Mesenchymal stem cell (in vitro differentiated cells and primary cell): Measurements from ENCODE around the gene PHF23.

Source experiments
- DNase-seq: peaks from one replicate; pipeline ENCODE4 v3.0.0-alpha.2; 2013
- H2AFZ ChIP-seq: one replicate; pipeline ENCODE4 v1.6.1; 2013; ENCODE audit warnings: low read depth, mild to moderate bottlenecking, control low read depth, inconsistent platforms, low read length, moderate library complexity
- H2AK5ac ChIP-seq: 2 replicates; pipeline ENCODE4 v1.6.1; 2013; ENCODE audit warnings: low read length, moderate library complexity, mild to moderate bottlenecking, inconsistent platforms; ENCODE audit not compliant: severe bottlenecking
- H2BK120ac ChIP-seq: one replicate; pipeline ENCODE4 v1.6.1; 2013; ENCODE audit warnings: low read depth, mild to moderate bottlenecking, inconsistent platforms, low read length, moderate library complexity
- H2BK12ac ChIP-seq, 2 experiments: one replicate each; pipeline ENCODE4 v1.6.1; 2013; ENCODE audit warnings: inconsistent platforms in 2 of 2, low read length in 2 of 2, mild to moderate bottlenecking in 2 of 2, moderate library complexity in 2 of 2, control low read depth in 1 of 2
- H2BK15ac ChIP-seq: one replicate; pipeline ENCODE4 v1.6.1; 2013; ENCODE audit warnings: mild to moderate bottlenecking, low read depth, inconsistent platforms; ENCODE audit not compliant: poor library complexity, severe bottlenecking
- H2BK5ac ChIP-seq: 2 replicates; pipeline ENCODE4 v1.6.1; 2013; ENCODE audit warnings: low read depth, mild to moderate bottlenecking, low read length, control low read depth, inconsistent platforms; ENCODE audit not compliant: poor library complexity, severe bottlenecking
- H3K14ac ChIP-seq, 2 experiments: one replicate each; pipeline ENCODE4 v1.6.1; 2013; ENCODE audit warnings: inconsistent platforms in 2 of 2, low read length in 2 of 2, control low read depth in 1 of 2, mild to moderate bottlenecking in 1 of 2, moderate library complexity in 1 of 2
- H3K18ac ChIP-seq, 2 experiments: one replicate each; pipeline ENCODE4 v1.6.1; 2013; ENCODE audit warnings: inconsistent platforms in 2 of 2, low read length in 2 of 2, control low read depth in 1 of 2, low read depth in 1 of 2, mild to moderate bottlenecking in 1 of 2
- H3K23ac ChIP-seq, 2 experiments: one replicate each; pipeline ENCODE4 v1.6.1; 2013; ENCODE audit warnings: inconsistent platforms in 2 of 2, low read length in 2 of 2, mild to moderate bottlenecking in 2 of 2, moderate library complexity in 2 of 2, control low read depth in 1 of 2
- H3K27ac ChIP-seq: 2 replicates; pipeline ENCODE4 v1.5.1; 2013; ENCODE audit warnings: mild to moderate bottlenecking, moderate library complexity, low read length, control low read depth, inconsistent platforms; ENCODE audit not compliant: poor library complexity, severe bottlenecking
- H3K27me3 ChIP-seq, 2 experiments: 2 replicates each; pipeline versions ENCODE4 v1.6.1 to v1.7.0; 2013; ENCODE audit warnings: low read length in 2 of 2, mild to moderate bottlenecking in 2 of 2, moderate library complexity in 2 of 2, control low read depth in 1 of 2, inconsistent platforms in 1 of 2; ENCODE audit not compliant: control insufficient read depth in 1 of 2, insufficient read depth in 1 of 2
- H3K36me3 ChIP-seq, 2 experiments: 2 replicates each; pipeline versions ENCODE4 v1.6.1 to v1.7.0; 2013; ENCODE audit warnings: low read length in 2 of 2, control low read depth in 1 of 2, inconsistent platforms in 1 of 2, low read depth in 1 of 2, mild to moderate bottlenecking in 1 of 2; ENCODE audit not compliant: insufficient read depth in 2 of 2, control insufficient read depth in 1 of 2
- H3K4ac ChIP-seq, 2 experiments: one replicate each; pipeline ENCODE4 v1.6.1; 2013; ENCODE audit warnings: inconsistent platforms in 2 of 2, low read length in 2 of 2, mild to moderate bottlenecking in 2 of 2, moderate library complexity in 2 of 2, control low read depth in 1 of 2, low read depth in 1 of 2
- H3K4me1 ChIP-seq: 2 replicates; pipeline ENCODE4 v1.6.1; 2013; ENCODE audit warnings: low read depth, low read length, control low read depth; ENCODE audit not compliant: control insufficient read depth, insufficient read depth
- H3K4me2 ChIP-seq: 2 replicates; pipeline ENCODE4 v1.6.1; 2013; ENCODE audit warnings: low read length, mild to moderate bottlenecking, inconsistent platforms; ENCODE audit not compliant: poor library complexity, severe bottlenecking
- H3K4me3 ChIP-seq, 2 experiments: 2 replicates each; pipeline versions ENCODE4 v1.5.1 to v1.7.0; 2013; ENCODE audit warnings: low read length in 2 of 2, mild to moderate bottlenecking in 2 of 2, control low read depth in 1 of 2, low read depth in 1 of 2; ENCODE audit not compliant: insufficient read depth in 1 of 2
- H3K79me1 ChIP-seq: replicated peaks from 2 replicates; pipeline ENCODE4 v1.6.1; 2013; ENCODE audit warnings: mild to moderate bottlenecking, control low read depth, low read length, inconsistent platforms; ENCODE audit not compliant: poor library complexity, severe bottlenecking
- H3K9ac ChIP-seq: 2 replicates; pipeline ENCODE4 v1.7.0; 2013; ENCODE audit warnings: mild to moderate bottlenecking, low read length, moderate library complexity
- H3K9me3 ChIP-seq: 2 replicates; pipeline ENCODE4 v1.7.0; 2013; ENCODE audit warnings: mild to moderate bottlenecking, low read length; ENCODE audit not compliant: control insufficient read depth
- H4K8ac ChIP-seq: one replicate; pipeline ENCODE4 v1.6.1; 2013; ENCODE audit warnings: inconsistent platforms, mild to moderate bottlenecking, low read length, moderate library complexity
- H4K91ac ChIP-seq: one replicate; pipeline ENCODE4 v1.6.1; 2013; ENCODE audit warnings: mild to moderate bottlenecking, low read length, inconsistent platforms
- WGBS: methylation state at CpG from one replicate; pipeline ENCODE4 v1.1.7; 2013; ENCODE audit warnings: mixed read lengths; 5-methylcytosine and 5-hydroxymethylcytosine counted together

Gene PHF23

GRCh38 chr17:7233701-7234082 lies 5.6 kb downstream of the PHF23 start:
- WGBS, result 2% methylated on average over 9 of the region's 9 CpGs
- Histone ChIP-seq H2BK120ac (no peak overlapping the region), H4K91ac (peak overlapping the region; percentile 60), H2BK12ac (no peak overlapping the region), H3K79me1 (peaks cover 15% of the 10 kb centered on the region), H3K27me3 (no peaks in the 10 kb centered on the region), H3K27ac (peak overlapping the region; percentile 88), H4K8ac (no peak overlapping the region), H3K4me1 (peaks cover 28% of the 10 kb centered on the region), H2AK5ac (peak overlapping the region; percentile 48), H3K36me3 (peaks cover 45 to 48% of the 10 kb centered on the region in 2 experiments), H2BK5ac (peak overlapping the region; percentile 46), H3K4ac (peak overlapping the region in 1 of 2 experiments; percentile 69), H3K9ac (peak overlapping the region; percentile 100), H3K18ac (peak overlapping the region; percentile 80 to 88), H3K4me2 (peak overlapping the region; percentile 77), H3K23ac (no peak overlapping the region), H3K14ac (peak overlapping the region in 1 of 2 experiments; percentile 13), H2AFZ (no peak overlapping the region), H3K9me3 (no peaks in the 10 kb centered on the region), H3K4me3 (peak overlapping the region; percentile 68 to 99), H2BK15ac (no peak overlapping the region)
- DNase-seq, result no peak

GRCh38 chr17:7232114-7232513 lies 7.1 kb downstream of the PHF23 start:
- no peak overlapping the region for H4K8ac ChIP-seq
- H3K4me2 ChIP-seq, result no peak overlapping the region
- no peak overlapping the region for H3K18ac ChIP-seq
- no peak overlapping the region for H2AFZ ChIP-seq
- no peak overlapping the region for H2AK5ac ChIP-seq
- no peak overlapping the region for H4K91ac ChIP-seq
- no peak overlapping the region for H3K23ac ChIP-seq
- no peak overlapping the region for H2BK120ac ChIP-seq
- no peak overlapping the region for H2BK15ac ChIP-seq
- peaks cover 22% of the 10 kb centered on the region for H3K79me1 ChIP-seq
- H3K27me3 ChIP-seq, result no peaks in the 10 kb centered on the region
- DNase-seq, result no peak
- no peak overlapping the region for H3K27ac ChIP-seq
- peak overlapping the region; percentile 10 for H3K9ac ChIP-seq
- H3K4me3 ChIP-seq, result peak overlapping the region in 1 of 2 experiments; percentile 99
- peaks cover 59 to 62% of the 10 kb centered on the region in 2 experiments for H3K36me3 ChIP-seq
- H3K4ac ChIP-seq, result no peak overlapping the region
- no peaks in the 10 kb centered on the region for H3K9me3 ChIP-seq
- no peak overlapping the region for H3K14ac ChIP-seq
- 74% methylated on average over 5 of the region's 5 CpGs for WGBS
- no peak overlapping the region for H2BK5ac ChIP-seq
- H3K4me1 ChIP-seq, result peaks cover 33% of the 10 kb centered on the region
- no peak overlapping the region for H2BK12ac ChIP-seq

GRCh38 chr17:7229504-7229903 lies 9.8 kb downstream of the PHF23 start:
- H3K27ac ChIP-seq, result no peak overlapping the region
- no peak overlapping the region for H2AFZ ChIP-seq
- H3K9ac ChIP-seq, result no peak overlapping the region
- H3K4me2 ChIP-seq, result no peak overlapping the region
- H3K79me1 ChIP-seq, result peaks cover 29% of the 10 kb centered on the region
- H3K4me3 ChIP-seq, result no peak overlapping the region
- H2BK120ac ChIP-seq, result no peak overlapping the region
- 97% methylated on average over 19 of the region's 19 CpGs for WGBS
- no peaks in the 10 kb centered on the region for H3K27me3 ChIP-seq
- no peak overlapping the region for H3K4ac ChIP-seq
- peaks cover 27% of the 10 kb centered on the region for H3K4me1 ChIP-seq
- no peak overlapping the region for H4K8ac ChIP-seq
- no peaks in the 10 kb centered on the region for H3K9me3 ChIP-seq
- no peak overlapping the region for H2BK5ac ChIP-seq
- no peak overlapping the region for H2BK12ac ChIP-seq
- no peak for DNase-seq
- no peak overlapping the region for H2AK5ac ChIP-seq
- H3K14ac ChIP-seq, result no peak overlapping the region
- no peak overlapping the region for H3K23ac ChIP-seq
- no peak overlapping the region for H4K91ac ChIP-seq
- H2BK15ac ChIP-seq, result no peak overlapping the region
- peaks cover 57 to 62% of the 10 kb centered on the region in 2 experiments for H3K36me3 ChIP-seq
- no peak overlapping the region for H3K18ac ChIP-seq

- H3K27me3 ChIP-seq, result no peaks in the 10 kb centered on the region
- H3K4me1 ChIP-seq, result peaks cover 31% of the 10 kb centered on the region
- H3K27ac ChIP-seq, result no peak overlapping the region
- no peak overlapping the region for H2BK12ac ChIP-seq
- H3K18ac ChIP-seq, result no peak overlapping the region
- DNase-seq, result no peak
- H3K79me1 ChIP-seq, result peaks cover 29% of the 10 kb centered on the region
- no peak overlapping the region for H4K91ac ChIP-seq
- no peak overlapping the region for H2AK5ac ChIP-seq
- H3K36me3 ChIP-seq, result peaks cover 60 to 67% of the 10 kb centered on the region in 2 experiments
- no peak overlapping the region for H3K4me3 ChIP-seq
- no peak overlapping the region for H4K8ac ChIP-seq
- no peak overlapping the region for H3K23ac ChIP-seq
- no peaks in the 10 kb centered on the region for H3K9me3 ChIP-seq
- no peak overlapping the region for H2AFZ ChIP-seq
- no peak overlapping the region for H3K4me2 ChIP-seq
- no peak overlapping the region for H2BK120ac ChIP-seq
- no peak overlapping the region for H2BK15ac ChIP-seq
- no peak overlapping the region for H3K4ac ChIP-seq
- no peak overlapping the region for H3K9ac ChIP-seq
- no peak overlapping the region for H3K14ac ChIP-seq
- 99% methylated on average over 14 of the region's 14 CpGs for WGBS
- H2BK5ac ChIP-seq, result no peak overlapping the region
Measured at GRCh38 chr17:7228920-7229319, 10.3 kb downstream of the PHF23 start.
